Upper lobe of left lung (tissue), 4 donors: ENCODE measurements around the gene RGS11.

Source experiments
- CTCF ChIP-seq, 6 experiments: fragments of 450-650 bp in 4 of 6; fragments of 200-600 bp in 2 of 6; sonication (generic) in 2 of 6; IDR thresholded peaks; one replicate each; pipeline ENCODE4 v1.5.1; 2016 to 2019; ENCODE audit warnings: antibody characterized with exemption in 6 of 6
- EP300 ChIP-seq, 4 donors: sonication (generic); formaldehyde crosslinking; IDR thresholded peaks; one replicate each; pipeline ENCODE4 v1.5.1; 2017; ENCODE audit warnings: antibody characterized with exemption in 4 of 4, control low read depth in 2 of 4
- POLR2A ChIP-seq, 4 donors: fragments of 450-650 bp; IDR thresholded peaks; one replicate each; pipeline ENCODE4 v1.5.1; 2016 to 2017; ENCODE audit warnings: antibody characterized with exemption in 4 of 4, mild to moderate bottlenecking in 2 of 4

GRCh38 chr16:269061-269796, 6.5 kb downstream of the RGS11 start:
- TF ChIP-seq CTCF (IDR thresholded peaks at IDR 0.05) (no peak), POLR2A (IDR thresholded peaks at IDR 0.05) (no peak), EP300 (IDR thresholded peaks at IDR 0.05) (no peak)
